GM18505 (cell line): ENCODE results near the gene DLG1.
A peak's percentile ranks its signal among the peaks of the same experiment; 100 is the strongest.
"Not testable (repeated sequence)": the region's sequence is repeated elsewhere in the genome, so short reads cannot be mapped to it uniquely, and the experiment has no call there.

Experiments used
- ATAC-seq: cut with Tn5 transposase; IDR thresholded peaks from one replicate; pipeline ENCODE4 v1.9.1; 2021; ENCODE audit not compliant: unreplicated experiment
- POLR2A ChIP-seq: IDR thresholded peaks from 4 replicates; pipeline ENCODE4 v1.6.1; 2011; ENCODE audit warnings: borderline replicate concordance; ENCODE audit not compliant: insufficient read depth, insufficient read length; ENCODE audit errors: extremely low read depth

The DLG1 gene

DNA sequence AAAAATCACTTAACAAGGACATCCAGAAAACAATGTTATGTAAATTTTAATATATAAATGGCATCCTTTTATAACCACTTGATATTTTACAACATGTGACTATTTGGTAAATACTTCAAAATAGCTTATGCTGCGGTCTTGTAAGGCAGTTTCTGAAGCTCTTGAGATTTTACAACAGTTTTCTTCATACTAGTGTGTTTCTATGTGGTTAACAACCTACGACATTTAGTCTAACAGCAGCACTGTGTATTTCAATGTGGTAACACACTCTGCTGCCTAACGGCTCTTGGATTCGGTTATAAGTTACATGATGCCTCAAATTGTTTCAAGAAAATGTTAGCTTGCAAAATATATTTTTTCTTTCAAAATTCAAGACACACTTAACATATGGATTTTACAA, 255.9 kb downstream of the DLG1 start:
- no peak for ATAC-seq
- TF ChIP-seq POLR2A = no peak

DNA sequence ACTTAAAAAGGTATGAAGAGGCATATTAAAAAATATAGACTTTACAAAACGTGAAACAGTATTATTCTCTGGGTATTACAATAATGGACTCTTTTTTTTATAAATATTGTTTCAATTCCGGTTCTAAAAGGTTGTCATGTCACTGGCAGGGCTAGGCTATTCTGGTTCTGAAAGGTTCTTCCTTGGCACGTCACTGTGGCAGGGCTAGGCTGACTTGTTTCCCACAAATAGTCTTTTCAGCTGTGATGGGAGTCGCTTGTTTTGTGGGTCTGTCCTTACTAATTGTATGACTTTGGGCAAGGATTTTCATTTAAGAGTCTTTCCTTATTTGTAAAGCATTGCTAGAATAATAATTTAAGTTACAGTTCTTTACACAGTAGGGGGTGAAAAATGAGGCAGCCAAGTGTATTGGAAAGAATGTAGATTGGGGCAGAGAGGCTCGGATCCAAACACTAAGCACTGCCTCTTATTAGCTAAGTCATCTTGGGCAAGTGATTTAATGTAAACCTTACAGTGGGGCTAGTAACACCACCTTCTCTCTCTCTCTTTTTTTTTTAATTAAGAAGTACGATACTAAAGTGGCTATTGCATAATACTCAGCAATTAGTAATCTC, 256.4 kb downstream of the DLG1 start:
- TF ChIP-seq POLR2A = no peak
- no peak for ATAC-seq

DNA sequence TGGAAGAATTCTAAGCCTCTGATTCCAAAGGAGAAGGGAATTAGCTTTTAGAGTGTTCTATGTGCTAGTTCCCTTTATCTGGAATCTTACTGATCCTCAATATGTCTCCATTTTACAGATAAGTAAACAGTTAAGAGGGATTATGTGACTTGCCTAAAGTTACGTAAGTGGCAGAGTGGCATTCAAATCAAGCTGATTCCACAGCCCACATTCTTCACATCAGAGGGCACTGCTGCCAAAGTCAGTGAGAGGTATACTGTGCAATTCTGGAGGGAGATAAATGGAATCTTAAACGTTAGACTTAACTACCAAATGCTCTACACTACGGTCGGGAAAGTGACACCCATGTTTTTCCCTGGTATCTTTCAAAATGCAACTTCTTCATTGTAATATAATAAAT, 257.8 kb downstream of the DLG1 start:
- ATAC-seq = no peak
- no peak for TF ChIP-seq POLR2A

DNA sequence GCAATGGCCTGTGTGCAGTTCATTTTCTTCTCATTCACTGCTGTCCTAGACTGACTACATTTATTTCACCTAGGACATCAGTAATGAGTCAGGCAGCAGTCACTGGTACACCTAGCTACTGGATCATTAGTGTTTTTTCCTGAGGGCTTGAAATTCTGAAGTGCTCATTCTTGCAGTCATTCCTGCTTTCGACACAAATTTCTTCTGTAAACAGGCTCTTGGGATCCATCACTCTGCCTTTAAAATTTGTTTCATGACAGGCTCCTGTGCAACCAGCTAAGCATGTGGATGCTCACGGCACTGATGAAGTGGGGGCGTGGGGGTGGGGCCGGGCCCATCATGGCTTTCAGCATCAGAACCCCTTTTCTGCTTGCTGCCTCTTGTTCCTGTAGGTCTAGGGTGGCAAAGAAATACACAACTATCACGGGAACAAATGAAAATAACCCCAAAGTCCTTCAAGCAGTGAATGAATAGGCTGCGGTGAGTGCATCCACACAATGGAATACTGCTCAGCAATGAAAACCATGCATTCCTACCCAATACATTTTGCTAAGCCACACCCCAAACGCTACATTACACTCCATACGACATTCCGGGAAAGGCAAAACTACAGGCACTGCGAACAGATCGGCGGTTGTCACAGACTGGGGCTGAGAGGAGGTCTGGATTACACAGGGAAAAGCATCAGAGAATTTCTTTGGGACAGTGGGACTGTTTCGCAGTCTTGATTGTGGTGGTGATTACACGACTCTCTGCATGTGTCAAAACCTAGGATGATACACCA, 259.5 kb downstream of the DLG1 start:
- TF ChIP-seq POLR2A = no peak
- ATAC-seq = no peak

DNA sequence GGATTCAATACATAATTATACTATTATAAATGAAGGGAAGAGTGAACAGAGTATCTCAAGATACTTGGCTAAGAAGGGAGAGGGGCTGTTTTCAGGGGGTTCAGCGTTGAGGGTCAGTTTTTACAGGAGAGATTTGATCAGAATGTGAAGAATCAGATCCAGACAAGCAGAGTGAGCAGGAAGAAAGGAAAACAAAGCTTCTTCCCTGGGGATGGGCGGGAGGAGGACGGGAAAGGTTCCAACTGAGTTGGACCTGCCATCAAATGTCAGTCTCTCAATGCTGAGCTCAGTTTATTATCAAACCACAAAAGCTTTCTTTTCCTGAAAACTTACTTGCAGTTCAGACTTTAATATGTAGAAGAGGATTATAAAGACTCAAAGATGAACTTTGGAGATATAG, 262.8 kb downstream of the DLG1 start:
- TF ChIP-seq POLR2A = no peak
- ATAC-seq = no peak

DNA sequence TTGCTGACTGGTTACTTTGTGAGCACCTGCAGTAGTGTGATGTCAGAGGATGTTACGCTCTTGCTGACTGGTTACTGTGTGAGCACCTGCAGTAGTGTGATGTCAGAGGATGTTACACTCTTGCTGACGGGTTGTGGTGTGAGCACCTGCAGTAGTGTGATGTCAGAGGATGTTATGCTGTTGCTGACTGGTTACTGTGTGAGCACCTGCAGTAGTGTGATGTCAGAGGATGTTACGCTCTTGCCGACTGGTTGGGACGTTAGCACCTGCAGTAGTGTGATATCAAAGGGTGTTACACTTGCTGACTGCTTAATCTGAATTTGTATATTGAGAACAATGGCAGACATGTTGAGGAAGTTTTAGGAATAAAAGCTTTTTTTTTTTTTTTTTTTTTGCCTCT, 263.6 kb downstream of the DLG1 start:
- ATAC-seq = not testable (repeated sequence)

DNA sequence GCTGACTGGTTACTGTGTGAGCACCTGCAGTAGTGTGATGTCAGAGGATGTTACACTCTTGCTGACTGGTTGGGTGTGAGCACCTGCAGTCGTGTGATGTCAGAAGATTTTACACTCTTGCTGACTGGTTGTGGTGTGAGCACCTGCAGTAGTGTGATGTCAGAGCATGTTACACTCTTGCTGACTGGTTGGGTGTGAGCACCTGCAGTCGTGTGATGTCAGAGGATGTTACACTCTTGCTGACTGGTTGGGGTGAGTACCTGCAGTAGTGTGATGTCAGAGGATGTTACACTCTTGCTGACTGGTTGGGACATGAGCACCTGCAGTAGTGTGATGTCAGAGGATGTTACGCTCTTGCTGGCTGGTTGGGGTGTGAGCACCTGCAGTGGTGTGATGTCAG, 264.6 kb downstream of the DLG1 start:
- not testable (repeated sequence) for ATAC-seq

DNA sequence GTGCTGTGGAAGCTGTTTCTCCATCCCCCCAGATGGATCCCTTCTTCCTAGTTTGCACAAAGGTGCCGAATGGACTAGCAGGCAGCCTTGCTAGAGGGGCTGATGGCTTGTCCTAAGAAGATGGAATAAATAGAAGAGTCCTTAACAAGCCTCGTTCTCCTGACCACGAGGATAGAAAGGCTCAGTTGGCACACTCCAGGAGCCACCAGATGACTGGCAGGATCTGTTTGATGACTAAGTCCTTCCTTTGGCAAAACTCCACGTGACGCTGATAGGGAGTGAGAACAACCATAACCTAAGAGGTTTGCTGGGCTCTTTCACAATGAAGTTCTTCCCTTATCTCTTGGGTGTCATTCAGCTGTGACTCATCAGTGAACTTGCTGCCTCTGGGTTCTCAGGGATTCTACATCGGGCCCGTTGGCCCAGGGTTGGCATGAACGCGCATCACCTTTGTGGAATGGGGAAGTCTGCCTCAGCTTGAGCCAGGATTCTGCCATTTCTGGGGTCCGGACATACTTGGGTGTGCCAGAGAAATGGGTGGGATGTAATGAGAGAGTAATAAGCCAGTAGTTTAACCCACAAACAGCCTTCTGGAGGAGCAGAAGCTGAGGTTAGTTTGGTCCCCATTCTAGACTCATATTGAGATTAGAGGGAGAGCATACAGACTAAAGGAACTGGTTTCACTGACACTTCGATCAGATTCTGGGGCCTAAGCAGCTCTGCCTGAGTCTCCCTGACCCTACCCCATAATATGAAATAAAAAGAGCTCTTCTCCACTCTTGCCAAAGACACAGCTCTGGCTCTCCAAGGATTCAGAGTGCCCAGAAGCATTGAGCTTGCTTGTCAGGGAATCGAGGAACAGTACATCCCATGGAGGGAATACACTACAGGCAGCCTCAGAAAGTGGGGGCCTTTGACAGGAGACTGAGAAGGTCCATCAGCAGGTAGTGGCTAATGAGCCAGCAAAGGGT, 266.8 kb downstream of the DLG1 start:
- ATAC-seq = no peak
- TF ChIP-seq POLR2A = no peak

DNA sequence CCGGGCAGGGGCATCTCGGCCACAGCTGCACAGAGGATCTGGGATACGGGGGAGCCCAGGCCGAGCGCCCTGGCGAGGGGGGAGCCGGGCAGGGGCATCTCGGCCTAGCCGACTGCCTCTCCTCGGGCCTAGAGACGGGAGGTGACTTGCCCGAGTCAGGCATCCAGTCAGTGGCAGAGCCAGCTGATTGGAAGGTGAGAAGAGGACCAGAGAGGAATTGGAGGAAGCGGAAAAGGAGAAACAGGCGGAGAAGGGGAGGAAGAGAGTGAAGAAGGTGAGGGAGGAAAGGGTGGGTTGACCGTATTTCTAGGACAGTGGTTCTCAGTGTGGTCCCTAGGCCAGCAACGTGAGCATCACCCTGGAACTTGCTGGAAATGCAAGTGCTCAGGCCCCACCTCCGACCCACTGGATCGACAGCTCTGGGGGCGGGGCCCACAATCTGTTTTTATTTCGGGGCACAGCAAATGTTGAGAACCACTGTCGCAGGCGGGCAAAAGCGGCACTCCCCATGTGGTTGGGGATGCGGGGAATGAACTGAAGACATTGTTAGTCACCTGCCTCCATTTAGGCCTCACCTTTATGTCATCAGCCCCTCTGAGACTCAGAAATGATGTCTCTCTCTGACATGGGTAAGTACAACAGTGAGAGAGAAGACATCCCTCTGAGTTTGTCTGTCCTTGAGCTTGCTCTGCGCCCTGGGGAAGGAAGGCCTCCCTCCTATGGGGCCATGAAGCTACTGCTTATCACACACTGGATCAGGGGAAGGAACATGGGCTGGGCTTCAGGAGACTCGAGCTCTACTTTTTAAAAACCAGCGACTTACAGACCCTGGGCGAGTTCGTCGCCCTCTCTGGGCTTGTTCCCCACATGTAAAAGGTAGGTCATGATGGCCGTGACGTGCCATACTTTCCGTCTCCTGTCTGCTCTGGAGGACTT, 267.8 kb downstream of the DLG1 start:
- no peak for TF ChIP-seq POLR2A
- ATAC-seq = no peak

DNA sequence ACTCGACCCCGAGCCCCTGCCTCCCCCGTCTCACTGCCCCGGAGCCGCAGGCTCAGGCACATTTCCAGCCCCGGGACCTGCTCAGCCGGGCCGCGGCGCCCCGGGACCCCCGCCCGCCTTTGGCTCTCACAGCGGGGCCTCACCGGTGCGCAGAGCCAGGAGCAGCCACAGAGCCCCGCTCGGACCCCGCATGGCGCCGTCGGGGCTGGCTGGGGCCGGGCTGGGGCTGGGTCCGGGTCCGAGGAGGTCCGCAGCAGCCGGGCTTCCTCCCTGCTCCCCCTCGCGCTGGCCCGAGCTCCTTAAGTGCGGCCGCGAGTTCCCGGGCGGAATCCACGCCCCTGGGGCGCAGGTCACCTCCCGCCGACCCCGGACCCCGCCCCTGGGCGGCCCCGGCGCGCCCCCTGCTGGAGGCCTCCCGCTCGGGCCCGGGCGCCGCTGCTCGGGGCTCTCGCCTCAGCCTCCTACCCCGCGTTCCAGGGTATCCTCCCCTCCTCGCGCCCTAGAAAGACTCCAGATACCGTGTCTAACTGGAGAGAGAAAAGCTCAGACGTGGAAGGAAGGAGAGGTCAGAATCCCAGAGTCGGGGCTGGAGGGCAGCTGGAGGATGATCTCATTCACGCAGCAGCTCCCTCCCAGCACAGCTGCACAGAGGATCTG, 268.8 kb downstream of the DLG1 start, which contains the start of gene MELTF:
Gene MELTF, minus strand, starts transcription at position 307 of the 657 bp plus-strand sequence. Its CDS starts 115 bp downstream, at position 192.
- peak; percentile 51 for TF ChIP-seq POLR2A
- ATAC-seq = peak; percentile 73

DNA sequence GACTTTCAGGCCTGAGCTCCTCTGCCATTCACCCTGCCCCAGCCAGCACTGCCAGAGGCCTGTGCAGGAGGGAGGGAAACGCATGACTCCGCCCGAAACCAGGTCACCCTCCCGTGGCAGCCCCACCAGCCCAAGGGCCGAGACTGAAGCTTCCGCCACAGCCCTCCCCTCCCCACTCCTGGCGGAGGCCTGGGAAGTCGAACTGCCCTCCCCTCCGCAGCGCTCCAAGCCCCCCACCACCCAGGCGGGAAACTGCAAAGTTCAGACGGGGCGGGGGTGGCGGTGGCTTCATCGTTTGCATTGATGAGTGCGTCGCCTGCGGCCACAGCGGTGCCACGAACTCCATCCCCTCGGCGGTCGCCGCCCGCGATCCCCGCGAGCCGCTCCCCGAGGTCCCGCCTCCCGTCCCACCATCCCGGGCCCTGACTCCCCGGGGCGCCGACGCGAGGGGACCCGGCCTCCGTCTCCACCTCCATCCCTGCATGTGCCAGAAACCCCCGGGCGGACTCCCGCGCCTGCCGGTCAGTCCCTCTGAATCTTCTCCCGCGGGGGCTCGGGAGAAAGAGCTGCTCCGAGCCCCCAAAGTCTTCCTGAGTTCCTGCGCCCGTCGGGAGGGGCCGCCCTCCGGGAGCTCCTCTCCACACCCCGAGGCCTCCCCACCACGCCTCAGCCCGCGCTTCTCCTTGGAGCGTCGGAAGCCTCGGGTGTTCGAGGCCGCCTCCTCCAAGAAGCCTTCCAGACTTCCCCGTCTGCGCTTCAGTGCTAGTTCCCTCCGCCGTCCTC, 269.5 kb downstream of the DLG1 start:
- no peak for ATAC-seq
- no peak for TF ChIP-seq POLR2A

DNA sequence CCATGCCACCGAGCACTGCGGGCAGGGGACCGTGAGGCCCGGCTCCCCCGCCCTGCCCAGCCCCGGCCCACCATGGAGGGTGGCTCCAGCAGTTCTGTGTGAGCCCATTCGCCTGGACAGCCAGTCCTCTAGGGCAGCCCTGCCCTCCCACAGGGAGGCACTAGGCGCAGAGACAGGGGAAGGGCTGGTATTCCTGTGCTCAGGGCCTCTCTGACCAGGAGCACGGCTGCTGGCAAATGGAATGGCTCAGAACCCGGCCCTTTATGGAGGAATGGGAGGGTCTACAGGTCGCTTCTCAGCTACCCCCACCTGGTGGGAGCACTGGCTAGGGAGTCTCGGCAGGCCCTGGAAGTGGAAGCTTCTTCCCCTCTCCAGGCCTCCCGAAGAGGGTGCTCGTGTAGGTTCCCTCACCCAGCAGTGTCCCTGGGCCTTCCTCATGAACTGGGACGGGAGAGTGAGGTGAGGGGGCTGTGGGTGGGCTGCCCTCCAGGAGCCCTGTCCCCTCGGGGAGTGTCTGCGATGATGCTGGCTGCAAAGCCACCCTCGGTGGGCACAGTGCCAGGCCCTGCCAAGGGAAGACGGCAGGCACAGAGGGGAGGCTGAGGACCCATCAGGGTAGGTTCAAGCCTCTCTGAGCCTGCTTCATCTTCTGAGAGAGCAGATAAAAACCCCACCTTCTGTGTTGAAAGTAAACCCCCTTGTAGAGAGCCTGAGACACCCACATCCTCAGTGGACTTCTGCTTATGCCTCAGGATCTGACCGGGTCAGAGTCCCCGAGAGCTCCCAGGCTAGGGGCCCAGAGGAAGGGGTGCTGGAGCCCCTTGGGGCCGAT, 270.3 kb downstream of the DLG1 start:
- no peak for TF ChIP-seq POLR2A
- ATAC-seq = no peak
